Keratinocyte (primary cell): ENCODE measurements around the gene LGALS7. TPM values are rescaled to one million over a fixed set of nuclear protein-coding genes. Genes with fewer than 3 reads are reported as not detected.
A peak's percentile ranks its signal among the peaks of the same experiment; 100 is the strongest.
"Not testable (repeated sequence)": the region's sequence is repeated elsewhere in the genome, so short reads cannot be mapped to it uniquely, and the experiment has no call there.

Source experiments
- DNase-seq: peaks from one replicate; pipeline ENCODE4 v3.0.0-alpha.2; 2011; ENCODE audit warnings: low read depth, missing footprints, low spot score
- FAIRE-seq: peaks from 2 replicates; lab custom pipeline; 2011; peaks lifted over from hg19 to GRCh38; lab: Jason Lieb, UNC
- H2AFZ ChIP-seq: 2 replicates; pipeline ENCODE4 v1.6.0; 2012; ENCODE audit warnings: low read length, control low read depth, inconsistent platforms; ENCODE audit not compliant: control insufficient read depth
- H3K27ac ChIP-seq: 2 replicates; pipeline ENCODE4 v1.5.1; 2011; ENCODE audit warnings: low read length; ENCODE audit not compliant: control insufficient read depth, insufficient read depth
- H3K27me3 ChIP-seq: 3 replicates; pipeline ENCODE4 v1.6.0; 2011; ENCODE audit warnings: low read length; ENCODE audit not compliant: control insufficient read depth, insufficient read depth; ENCODE audit errors: extremely low read depth
- H3K36me3 ChIP-seq, 2 experiments: 2 replicates in 1 of 2; 3 replicates in 1 of 2; pipeline ENCODE4 v1.5.1; 2011; ENCODE audit warnings: low read length in 2 of 2, mild to moderate bottlenecking in 1 of 2; ENCODE audit not compliant: control insufficient read depth in 2 of 2, insufficient read depth in 2 of 2; ENCODE audit errors: extremely low read depth in 1 of 2
- H3K4me1 ChIP-seq: 3 replicates; pipeline ENCODE4 v1.5.1; 2011; ENCODE audit warnings: low read length; ENCODE audit not compliant: control insufficient read depth, insufficient read depth; ENCODE audit errors: extremely low read depth
- H3K4me2 ChIP-seq: 3 replicates; pipeline ENCODE4 v1.6.0; 2011; ENCODE audit warnings: low read depth, low read length; ENCODE audit not compliant: control insufficient read depth, insufficient read depth; ENCODE audit errors: extremely low read depth
- H3K4me3 ChIP-seq, 3 experiments: fragments of 200-600 bp in 1 of 3; sonication (generic) in 1 of 3; 2 replicates in 2 of 3; 3 replicates in 1 of 3; pipeline ENCODE4 v1.5.1; 2011 to 2016; ENCODE audit warnings: low read length in 3 of 3, mild to moderate bottlenecking in 3 of 3, control low read depth in 2 of 3, inconsistent platforms in 1 of 3, low read depth in 1 of 3, mixed read lengths in 1 of 3, mixed run types in 1 of 3, moderate library complexity in 1 of 3; ENCODE audit not compliant: control insufficient read depth in 2 of 3, insufficient read depth in 2 of 3; ENCODE audit errors: extremely low read depth in 1 of 3
- H3K79me2 ChIP-seq: 2 replicates; pipeline ENCODE4 v1.6.0; 2012; ENCODE audit warnings: low read length; ENCODE audit not compliant: control insufficient read depth, insufficient read depth
- H3K9ac ChIP-seq: 3 replicates; pipeline ENCODE4 v1.6.0; 2011; ENCODE audit warnings: low read length; ENCODE audit not compliant: control insufficient read depth, insufficient read depth; ENCODE audit errors: extremely low read depth
- H3K9me1 ChIP-seq: 3 replicates; pipeline ENCODE4 v1.6.0; 2011; ENCODE audit warnings: low read length; ENCODE audit not compliant: control insufficient read depth, insufficient read depth; ENCODE audit errors: extremely low read depth
- H3K9me3 ChIP-seq: 2 replicates; pipeline ENCODE4 v1.5.1; 2012; ENCODE audit warnings: low read depth, low read length; ENCODE audit not compliant: control insufficient read depth
- H4K20me1 ChIP-seq: 3 replicates; pipeline ENCODE4 v1.6.0; 2011; ENCODE audit warnings: low read length; ENCODE audit not compliant: control insufficient read depth, insufficient read depth; ENCODE audit errors: extremely low read depth
- CTCF ChIP-seq, 3 experiments: IDR thresholded peaks in 1 of 3; conservative IDR thresholded peaks in 1 of 3; optimal IDR thresholded peaks in 1 of 3; 2 replicates in 2 of 3; 3 replicates in 1 of 3; pipeline versions ENCODE3 to v1.5.1; 2011; ENCODE audit warnings: low read length in 3 of 3, mild to moderate bottlenecking in 3 of 3, moderate library complexity in 2 of 3, control low read depth in 1 of 3, inconsistent platforms in 1 of 3; ENCODE audit not compliant: insufficient read depth in 2 of 3; ENCODE audit errors: extremely low read depth in 1 of 3
- EZH2 ChIP-seq: IDR thresholded peaks from one replicate; pipeline ENCODE4 v1.6.1; 2012; ENCODE audit warnings: inconsistent platforms, mild to moderate bottlenecking, low read length, moderate library complexity
- dilution Hi-C: fragments of 300-500 bp; cut with MboI; formaldehyde crosslinking; loops from one replicate; pipeline ENCODE4 v1.7.0; 2020; ENCODE audit warnings: low sequenced_read_pairs; ENCODE audit not compliant: extremely low pct_ligation_motif_present
- polyA plus RNA-seq, 5 experiments: library from polyadenylated mRNA; depleted of rRNA in 3 of 5; stranded (reverse) in 3 of 5; stranded (forward) in 1 of 5; unstranded in 1 of 5; fragments of >200 nt; gene quantifications; 1 replicate in 1 of 5; 2 replicates in 3 of 5; 3 replicates in 1 of 5; pipeline versions ENCODE4 v1.2.1 to v1.2.3, GENCODE V29; 2011 to 2012; ENCODE audit warnings: missing spikeins in 2 of 5, low read depth in 1 of 5, low replicate concordance in 1 of 5

The LGALS7 gene
- polyA plus RNA-seq, 1 donor (not counting 4 experiments of a cell fraction or from before 2014, with no cell fraction given) = 9.1 TPM

- Histone ChIP-seq H3K4me2 (peak overlapping the region; percentile 3), H3K4me1 (peaks cover 21% of the 10 kb centered on the region), H3K27ac (peak overlapping the region; percentile 78), H3K9ac (peak overlapping the region; percentile 74)
- H3K4me3 ChIP-seq, FAIRE-seq, DNase-seq, H3K9me3 ChIP-seq, dilution Hi-C loops, H3K27me3 ChIP-seq, H4K20me1 ChIP-seq, H2AFZ ChIP-seq, H3K79me2 ChIP-seq, H3K36me3 ChIP-seq, H3K9me1 ChIP-seq: not testable (repeated sequence)
Observed at GRCh38 chr19:38770228-38770948, 2.9 kb downstream of the LGALS7 start.

DNA sequence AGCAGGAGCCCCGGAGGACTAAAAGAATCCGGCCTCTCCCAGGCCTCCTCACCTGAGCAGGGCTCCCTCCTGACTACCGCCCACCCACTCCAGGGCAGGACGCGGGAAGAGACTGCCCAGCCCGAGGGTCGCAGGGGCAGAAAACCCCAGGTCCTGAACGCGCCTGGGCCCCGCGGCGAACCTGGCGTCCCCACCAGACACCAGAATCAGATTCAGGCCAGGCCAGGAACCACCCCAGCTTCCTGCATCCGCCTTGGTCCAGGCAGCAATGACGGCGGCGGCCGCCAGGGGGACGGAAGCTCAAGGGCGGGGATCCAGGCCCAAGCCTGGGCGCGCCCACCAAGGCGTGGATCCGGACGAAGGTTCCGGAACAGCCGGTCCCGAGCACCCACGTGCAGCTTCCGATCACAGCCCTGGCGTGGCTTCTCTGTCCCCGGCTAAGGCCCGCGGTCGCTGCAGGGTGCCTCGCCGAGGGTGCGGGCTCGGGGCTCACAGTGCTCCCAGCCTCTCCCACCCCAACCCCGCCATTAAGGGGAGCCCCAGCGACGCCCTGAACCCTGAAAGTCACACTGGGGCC is 3.6 kb downstream of the LGALS7 start:
- DNase-seq (no peak), FAIRE-seq (peak; percentile 34)
- Histone ChIP-seq H3K9me1 (no peaks in the 10 kb centered on the region), H3K36me3 (no peaks in the 10 kb centered on the region), H3K27ac (peak overlapping the region; percentile 78), H4K20me1 (no peaks in the 10 kb centered on the region), H3K9me3 (no peaks in the 10 kb centered on the region), H3K4me2 (peak overlapping the region; percentile 64), H3K79me2 (no peaks in the 10 kb centered on the region), H3K27me3 (no peaks in the 10 kb centered on the region), H3K4me1 (peaks cover 15% of the 10 kb centered on the region), H3K9ac (peak overlapping the region; percentile 74), H3K4me3 (peak overlapping the region in 1 of 3 experiments; percentile 33), H2AFZ (peak overlapping the region; percentile 63)
- dilution Hi-C loops = no loop called here
- peak; percentile 60 to 87 (median 72) for TF ChIP-seq CTCF (optimal IDR thresholded peaks at IDR 0.05 in 1 of 3, IDR thresholded peaks at IDR 0.05 in 1 of 3, conservative IDR thresholded peaks at IDR 0.05 in 1 of 3; ENCODE audit: extremely low read depth in 1 of 3, insufficient read depth in 2 of 3, low read length in 3 of 3)
- no peak for TF ChIP-seq EZH2
